ENCODE results near the gene TAGLN3.

Gene TAGLN3

DNA sequence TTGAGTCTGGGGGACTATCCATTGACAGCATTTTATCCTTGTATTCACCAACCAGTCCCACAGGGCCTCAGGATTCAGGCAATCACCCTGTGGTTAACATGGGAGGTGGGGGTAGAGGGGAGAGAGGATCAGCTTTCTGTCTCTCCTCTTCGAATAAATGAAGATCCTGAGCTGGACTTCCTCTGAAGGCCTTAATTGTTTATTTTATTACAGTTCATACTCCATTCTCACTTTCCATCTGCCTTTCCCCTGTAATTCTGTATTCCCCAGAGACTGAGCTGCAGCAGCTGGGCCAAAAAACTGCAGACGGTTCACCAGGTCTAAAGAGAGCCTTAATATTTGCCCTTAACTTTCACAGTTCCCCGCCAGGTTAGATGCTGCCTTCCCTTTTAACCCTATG is 11.9 kb downstream of the TAGLN3 start:
- H3K4me3 ChIP-seq (ENCODE audit: low read length), result no peak overlapping the region
- TF ChIP-seq ZNF274 (IDR thresholded peaks at IDR 0.05; ENCODE audit: low read depth, low read length), result no peak

DNA sequence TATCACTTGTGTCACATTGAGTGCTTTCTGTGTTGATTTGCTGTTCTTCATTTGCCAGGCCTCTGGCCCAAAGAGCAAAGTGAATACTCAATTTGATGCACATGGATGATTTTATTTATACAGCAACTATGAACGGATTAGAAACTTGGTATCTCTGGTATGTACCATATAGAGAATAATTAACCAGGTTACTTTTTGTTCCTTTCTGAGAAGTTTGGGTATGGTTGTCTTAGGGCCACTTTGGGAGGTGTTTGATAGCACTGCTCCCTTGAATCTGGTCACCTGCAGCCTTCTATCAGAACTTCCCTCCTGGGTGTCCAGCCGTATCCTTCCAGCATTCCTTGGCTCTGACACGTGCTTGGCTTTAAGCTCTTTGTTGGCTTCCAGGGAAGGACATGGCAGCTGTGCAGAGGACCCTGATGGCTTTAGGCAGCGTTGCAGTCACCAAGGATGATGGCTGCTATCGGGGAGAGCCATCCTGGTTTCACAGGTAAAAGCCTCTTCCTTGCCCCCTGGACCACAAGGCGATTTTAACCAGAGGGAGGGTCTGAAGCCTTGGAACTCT is 12.7 kb downstream of the TAGLN3 start:
- no peak for TF ChIP-seq ZNF274 (IDR thresholded peaks at IDR 0.05; ENCODE audit: low read depth, low read length)

DNA sequence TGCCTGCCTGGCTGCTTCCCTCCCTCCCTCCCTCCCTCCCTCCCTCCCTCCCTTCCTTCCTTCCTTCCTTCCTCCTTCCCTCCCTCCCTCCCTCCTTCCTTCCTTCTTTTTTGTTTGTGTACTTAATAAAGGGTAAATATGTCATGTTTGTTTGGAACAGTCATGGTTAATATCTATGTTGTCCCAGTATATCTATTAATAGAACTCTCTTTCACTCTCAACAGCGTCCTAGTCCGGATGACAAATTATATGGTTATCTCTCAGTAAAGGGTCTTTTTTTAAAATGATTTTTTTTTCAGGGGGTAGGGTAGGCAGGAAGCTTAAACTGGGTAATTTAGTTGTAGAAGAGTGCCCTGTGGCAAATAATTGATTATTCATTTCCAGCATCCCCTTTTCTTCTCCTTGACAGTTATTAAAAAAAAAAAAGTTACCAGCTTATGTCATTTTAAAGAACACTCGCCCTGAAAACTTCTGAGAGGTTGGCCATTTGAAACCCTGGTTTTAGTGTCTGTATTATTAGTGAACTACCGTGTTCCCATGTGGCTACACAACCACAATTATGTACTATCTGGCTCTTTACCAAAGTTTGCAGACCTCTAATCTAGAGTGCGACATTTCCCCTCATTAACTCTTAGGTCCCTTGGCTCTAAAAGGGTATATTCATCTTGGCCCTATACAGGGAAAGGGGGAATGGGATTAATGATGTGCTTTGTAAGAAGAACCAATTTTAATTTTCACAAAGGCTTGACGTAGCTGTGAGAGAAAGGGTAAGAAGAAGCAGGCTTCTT is 13.7 kb downstream of the TAGLN3 start:
- H3K4me3 ChIP-seq (ENCODE audit: low read length), result no peak overlapping the region
- no peak for TF ChIP-seq ZNF274 (IDR thresholded peaks at IDR 0.05; ENCODE audit: low read depth, low read length)

More for the DNA sequence above, 12.7 kb downstream of the TAGLN3 start:
- H3K4me3 ChIP-seq (ENCODE audit: low read length), result no peak overlapping the region

DNA sequence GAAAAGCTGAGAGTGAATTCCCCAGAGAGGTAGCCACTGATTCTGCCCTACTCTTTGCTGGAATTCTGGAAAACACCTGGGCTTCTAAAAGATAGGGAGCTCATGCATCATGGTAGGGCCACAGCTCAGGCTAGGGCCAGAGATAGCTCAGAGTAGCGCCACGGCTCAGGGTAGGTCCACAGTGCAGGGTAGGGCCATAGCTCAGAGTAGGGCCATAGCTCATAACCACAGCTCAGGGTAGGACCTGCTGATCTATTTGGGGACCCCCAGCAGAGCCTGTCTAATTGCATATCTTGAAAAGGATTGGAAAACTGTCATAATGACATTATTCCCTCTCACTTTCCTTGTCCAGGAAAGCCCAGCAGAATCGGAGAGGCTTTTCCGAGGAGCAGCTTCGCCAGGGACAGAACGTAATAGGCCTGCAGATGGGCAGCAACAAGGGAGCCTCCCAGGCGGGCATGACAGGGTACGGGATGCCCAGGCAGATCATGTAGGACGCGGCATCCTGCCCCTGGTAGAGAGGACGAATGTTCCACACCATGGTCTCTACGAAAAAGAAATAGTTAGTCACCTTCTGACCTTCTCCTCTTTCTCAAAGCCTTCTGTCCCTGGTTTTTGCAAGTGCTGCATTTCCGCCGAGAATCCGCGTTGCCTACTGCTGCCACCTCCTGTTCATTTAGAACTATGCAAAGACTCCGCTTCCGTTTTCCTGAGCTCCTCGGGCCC is 14.5 kb downstream of the TAGLN3 start:
- no peak for TF ChIP-seq ZNF274 (IDR thresholded peaks at IDR 0.05; ENCODE audit: low read depth, low read length)
- no peak overlapping the region for H3K4me3 ChIP-seq (ENCODE audit: low read length)

DNA sequence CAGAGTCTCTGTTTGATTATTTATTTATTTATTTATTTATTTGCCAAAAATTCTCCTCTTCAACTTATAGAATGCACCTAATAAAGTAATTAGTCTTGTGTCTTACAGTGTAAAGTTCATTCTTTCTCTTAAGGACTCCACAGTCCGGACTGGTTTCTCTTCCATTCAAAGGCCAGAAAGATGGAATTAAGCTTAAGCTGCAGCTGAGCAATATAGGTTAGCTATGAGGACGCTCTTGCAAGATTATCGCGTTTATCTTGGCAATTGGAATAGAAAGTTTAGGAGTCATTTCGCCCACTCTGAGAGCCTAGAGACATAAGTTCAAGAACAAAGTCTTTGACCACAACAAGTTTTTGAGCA is 15.0 kb downstream of the TAGLN3 start:
- H3K4me3 ChIP-seq (ENCODE audit: low read length), result no peak overlapping the region
- no peak for TF ChIP-seq ZNF274 (IDR thresholded peaks at IDR 0.05; ENCODE audit: low read depth, low read length)

DNA sequence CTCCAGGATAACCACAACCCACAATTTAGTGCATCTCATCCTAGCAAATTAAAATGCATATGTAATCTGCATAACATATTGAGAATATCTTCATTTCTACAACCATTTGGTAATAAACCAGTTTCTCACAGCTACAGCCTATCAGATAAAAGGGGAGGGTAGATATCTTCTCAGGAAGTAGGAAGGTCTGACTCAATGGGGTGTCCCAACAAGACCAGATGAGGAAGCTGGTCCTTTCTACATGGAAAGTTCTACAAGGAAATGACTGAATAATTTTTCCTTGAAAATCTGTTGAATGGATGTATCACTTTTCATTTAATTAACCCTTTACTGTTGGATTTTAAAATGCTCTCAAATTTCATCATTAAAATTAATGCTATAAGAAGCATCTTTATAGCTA is 18.4 kb downstream of the TAGLN3 start:
- TF ChIP-seq ZNF274 (IDR thresholded peaks at IDR 0.05; ENCODE audit: low read depth, low read length), result no peak
- H3K4me3 ChIP-seq (ENCODE audit: low read length), result no peak overlapping the region

DNA sequence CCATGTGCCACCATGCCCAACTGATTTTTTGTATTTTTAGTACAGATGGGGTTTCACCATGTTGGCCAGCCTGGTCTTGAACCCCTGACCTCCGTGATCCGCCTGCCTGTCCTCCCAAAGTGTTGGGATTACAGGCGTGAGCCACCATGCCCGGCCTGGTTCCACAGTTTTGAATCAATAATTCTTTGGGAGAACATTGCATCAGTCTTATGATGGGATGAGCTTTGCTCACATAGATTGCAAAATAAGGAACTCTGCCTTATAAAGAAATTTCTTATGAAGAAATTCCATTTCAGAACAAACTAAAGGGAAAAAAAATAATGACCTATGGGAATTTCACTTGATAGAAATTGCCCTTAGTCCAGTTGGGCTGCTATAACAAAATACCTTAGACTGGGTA is 20.0 kb downstream of the TAGLN3 start:
- TF ChIP-seq ZNF274 (IDR thresholded peaks at IDR 0.05; ENCODE audit: low read depth, low read length), result no peak
- no peak overlapping the region for H3K4me3 ChIP-seq (ENCODE audit: low read length)

DNA sequence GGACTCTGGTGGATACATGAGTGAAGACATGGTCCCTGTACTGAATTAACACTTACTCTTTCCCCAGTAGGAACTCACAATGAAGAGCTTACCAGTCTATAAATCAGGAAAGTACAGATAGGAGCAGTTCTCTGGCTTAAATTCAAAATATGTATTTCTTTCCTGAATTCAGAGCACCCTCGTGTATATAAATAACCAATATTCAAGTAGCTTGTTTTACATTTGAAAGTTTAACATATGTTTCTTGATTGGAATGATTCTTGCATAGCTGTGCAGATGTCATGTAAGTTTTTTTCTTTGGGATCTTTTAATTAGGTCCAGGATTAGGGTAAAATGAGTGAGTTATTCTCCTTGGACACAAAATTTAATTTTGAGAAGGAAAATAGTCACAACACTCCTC is 21.0 kb downstream of the TAGLN3 start:
- TF ChIP-seq ZNF274 (IDR thresholded peaks at IDR 0.05; ENCODE audit: low read depth, low read length), result no peak
- no peak overlapping the region for H3K4me3 ChIP-seq (ENCODE audit: low read length)

DNA sequence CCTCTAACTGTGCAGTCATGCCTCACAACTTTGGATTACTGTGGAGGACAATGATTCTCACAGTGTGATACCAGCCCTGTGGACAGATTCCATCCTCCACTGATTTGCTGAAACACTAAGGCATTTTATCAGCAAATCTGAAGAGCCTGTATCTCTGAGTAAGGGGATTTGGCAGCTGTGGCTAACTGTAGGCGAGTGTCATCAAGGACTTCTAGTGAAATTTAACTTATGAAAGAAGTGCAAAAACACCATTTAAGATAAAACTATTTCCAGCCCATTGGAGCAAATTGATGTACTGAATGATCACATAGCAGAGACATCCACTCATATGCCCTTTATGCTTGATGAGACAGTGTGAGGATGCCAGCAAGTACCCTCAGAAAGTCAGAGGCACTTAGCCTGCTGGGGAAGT is 22.0 kb downstream of the TAGLN3 start:
- no peak for TF ChIP-seq ZNF274 (IDR thresholded peaks at IDR 0.05; ENCODE audit: low read depth, low read length)
- no peak overlapping the region for H3K4me3 ChIP-seq (ENCODE audit: low read length)

DNA sequence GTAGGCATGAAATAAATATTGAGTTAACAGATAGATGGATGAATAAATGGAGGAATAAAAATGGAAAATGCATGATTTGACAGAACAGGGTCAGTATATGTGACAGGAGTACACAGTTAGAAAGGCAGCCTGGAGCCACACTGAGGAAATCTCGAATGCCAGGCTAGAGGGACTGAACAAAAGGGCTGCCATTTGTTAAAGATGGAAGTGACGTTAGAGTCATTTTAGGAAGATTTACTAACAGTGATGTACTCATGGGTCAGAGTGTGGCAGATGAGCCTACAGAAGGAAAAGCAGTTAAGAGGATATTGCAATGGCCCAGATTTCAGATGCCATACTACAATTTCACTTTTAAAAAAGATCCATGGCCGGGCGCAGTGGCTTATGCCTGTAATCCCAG is 28.4 kb downstream of the TAGLN3 start:
- H3K4me3 ChIP-seq (ENCODE audit: low read length), result no peak overlapping the region
- no peak for TF ChIP-seq ZNF274 (IDR thresholded peaks at IDR 0.05; ENCODE audit: low read depth, low read length)

DNA sequence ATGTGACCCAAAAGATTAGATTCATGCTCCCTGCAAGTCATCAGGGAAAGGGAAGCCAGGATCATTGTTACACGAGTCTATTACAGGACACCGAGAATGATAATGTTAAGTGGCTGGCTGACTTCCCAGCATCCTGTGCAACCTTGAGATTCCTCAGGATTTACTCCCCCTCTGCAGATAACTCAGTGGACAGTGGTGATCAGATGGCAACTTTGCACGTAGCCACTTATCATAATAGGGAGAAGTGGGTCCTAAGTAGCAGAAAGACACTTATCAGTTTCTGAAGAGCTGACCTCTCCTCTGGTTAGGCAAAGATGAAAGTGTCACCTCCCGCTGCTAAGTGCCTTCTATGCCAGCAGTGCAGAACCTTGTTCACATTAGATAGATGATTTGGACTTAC is 29.1 kb downstream of the TAGLN3 start:
- H3K4me3 ChIP-seq (ENCODE audit: low read length), result no peak overlapping the region
- no peak for TF ChIP-seq ZNF274 (IDR thresholded peaks at IDR 0.05; ENCODE audit: low read depth, low read length)

DNA sequence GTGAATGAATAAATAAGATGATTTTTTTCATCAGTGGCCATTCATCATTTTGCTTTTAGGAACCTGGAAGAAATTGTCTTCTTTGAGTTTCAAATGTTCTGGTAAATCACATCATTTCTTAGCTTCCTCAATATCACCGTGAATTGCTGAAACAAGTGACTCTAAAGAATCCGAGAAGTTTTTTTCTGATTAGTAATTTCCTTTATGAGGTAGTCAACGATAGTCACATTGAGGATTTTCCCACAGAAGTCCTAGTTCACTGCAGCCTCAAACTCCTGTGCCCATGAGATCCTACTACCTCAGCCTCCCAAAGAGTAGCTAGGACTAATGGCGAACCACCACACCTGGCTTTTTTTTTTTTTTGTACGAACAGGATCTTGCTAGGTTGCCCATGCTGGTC is 32.2 kb downstream of the TAGLN3 start:
- no peak overlapping the region for H3K4me3 ChIP-seq (ENCODE audit: low read length)
- TF ChIP-seq ZNF274 (IDR thresholded peaks at IDR 0.05; ENCODE audit: low read depth, low read length), result no peak

DNA sequence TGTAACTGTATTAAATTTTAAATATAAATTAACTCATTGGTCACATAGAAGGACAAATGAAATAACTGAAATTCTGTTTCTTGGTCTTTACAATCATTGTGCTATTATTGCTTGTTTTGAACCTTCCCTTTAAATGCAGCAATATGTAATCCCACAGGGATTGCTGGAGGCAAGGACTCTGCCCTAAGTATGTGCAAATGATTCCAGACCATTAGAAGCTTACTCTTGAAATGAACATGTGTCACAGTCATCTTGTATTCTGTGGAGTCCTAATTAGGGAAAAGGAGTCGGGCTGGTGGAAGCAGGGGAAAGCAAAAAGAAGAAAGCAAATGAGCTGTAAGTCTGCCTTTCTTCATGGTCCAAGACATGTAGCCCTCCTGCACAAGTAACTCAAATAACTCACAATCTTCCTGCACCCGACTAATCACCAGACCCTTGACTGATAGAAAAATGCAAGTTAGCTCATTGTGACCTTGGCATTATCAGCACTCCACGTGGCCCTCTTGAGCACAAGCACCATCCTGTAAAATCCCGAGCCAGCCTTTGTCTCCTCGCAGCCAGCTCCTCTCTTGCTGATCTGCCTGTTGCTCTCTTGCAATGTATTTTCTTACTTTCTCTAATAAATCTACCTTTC is 33.5 kb downstream of the TAGLN3 start:
- TF ChIP-seq ZNF274 (IDR thresholded peaks at IDR 0.05; ENCODE audit: low read depth, low read length), result no peak
- H3K4me3 ChIP-seq (ENCODE audit: low read length), result no peak overlapping the region

DNA sequence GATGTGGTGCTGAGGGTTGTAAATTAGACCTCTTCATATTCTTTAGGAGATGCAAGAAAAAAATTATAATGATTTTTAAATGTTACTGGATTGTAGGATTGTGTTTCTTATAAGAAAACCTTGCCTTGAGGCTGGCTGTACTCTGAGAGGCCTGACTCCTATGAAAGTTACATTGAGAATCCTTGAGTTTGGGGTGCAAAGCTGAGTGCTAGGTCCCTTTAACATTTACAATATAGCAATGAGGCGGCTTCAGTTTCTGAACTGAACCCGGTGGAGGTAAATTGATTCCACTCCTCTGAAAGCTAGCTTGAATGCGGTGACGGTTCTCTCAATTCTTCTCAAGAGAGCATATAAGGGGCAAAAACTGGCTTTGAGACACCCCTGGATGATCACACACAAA is 35.7 kb downstream of the TAGLN3 start, which contains the start of gene TMPRSS7:
Gene TMPRSS7, plus strand, starts transcription at position 301 of the 400 bp plus-strand sequence. CDS start 110 bp downstream, outside the sequence.
- H3K4me3 ChIP-seq (ENCODE audit: low read length), result no peak within 1 kb of the TSS
- TF ChIP-seq ZNF274 (IDR thresholded peaks at IDR 0.05; ENCODE audit: low read depth, low read length), result no peak

All from GM08714 (cell line).